Prostate gland (tissue), 2 donors: ENCODE measurements around the gene DAGLA.

Experiments used
- CTCF ChIP-seq, 4 experiments: fragments of 200-600 bp in 2 of 4; fragments of 450-650 bp in 2 of 4; sonication (generic) in 2 of 4; IDR thresholded peaks; 1 replicate in 3 of 4; 2 replicates in 1 of 4; pipeline ENCODE4 v1.5.1; 2016 to 2019; ENCODE audit warnings: antibody characterized with exemption in 4 of 4, mild to moderate bottlenecking in 2 of 4, moderate library complexity in 2 of 4
- POLR2A ChIP-seq: fragments of 450-650 bp; IDR thresholded peaks from one replicate; pipeline ENCODE4 v1.6.1; 2016; ENCODE audit warnings: antibody characterized with exemption, mild to moderate bottlenecking
- POLR2AphosphoS5 ChIP-seq: sonication (generic); formaldehyde crosslinking; IDR thresholded peaks from one replicate; pipeline ENCODE4 v1.6.1; 2017; ENCODE audit warnings: antibody characterized with exemption

- no peak for TF ChIP-seq CTCF (IDR thresholded peaks at IDR 0.05)
- no peak for TF ChIP-seq POLR2AphosphoS5
- no peak for TF ChIP-seq POLR2A
Measured at GRCh38 chr11:61632096-61632495, 48.1 kb upstream of the DAGLA start.
